Hepatocyte (in vitro differentiated cells): Measurements from ENCODE around the gene WDR59. TPM values are rescaled to one million over a fixed set of nuclear protein-coding genes. Genes with fewer than 3 reads are reported as not detected.

Experiments used
- DNase-seq: peaks from one replicate; pipeline ENCODE4 v3.0.0-alpha.2; 2016; ENCODE audit warnings: low spot score
- H2AFZ ChIP-seq: fragments of 200-600 bp; sonication (generic); 2 replicates; pipeline ENCODE4 v1.6.0; 2016; ENCODE audit warnings: antibody characterized with exemption, mild to moderate bottlenecking
- H3K27ac ChIP-seq: fragments of 200-600 bp; sonication (generic); 2 replicates; pipeline ENCODE4 v1.5.1; 2016; ENCODE audit warnings: mild to moderate bottlenecking
- H3K27me3 ChIP-seq: fragments of 200-600 bp; sonication (generic); 2 replicates; pipeline ENCODE4 v1.6.1; 2016
- H3K36me3 ChIP-seq: fragments of 200-600 bp; sonication (generic); replicated peaks from 2 replicates; pipeline ENCODE4 v1.5.1; 2016; ENCODE audit warnings: low read depth; ENCODE audit not compliant: insufficient read depth
- H3K4me1 ChIP-seq: fragments of 200-600 bp; sonication (generic); 2 replicates; pipeline ENCODE4 v1.5.1; 2016; ENCODE audit warnings: mild to moderate bottlenecking, moderate library complexity; ENCODE audit not compliant: insufficient read depth
- H3K4me2 ChIP-seq: fragments of 200-600 bp; sonication (generic); 2 replicates; pipeline ENCODE4 v1.6.0; 2016
- H3K4me3 ChIP-seq: fragments of 200-600 bp; sonication (generic); 2 replicates; pipeline ENCODE4 v1.5.1; 2016; ENCODE audit warnings: mild to moderate bottlenecking
- H3K79me2 ChIP-seq: fragments of 200-600 bp; sonication (generic); 2 replicates; pipeline ENCODE4 v1.6.0; 2017; ENCODE audit warnings: mild to moderate bottlenecking
- H3K9me2 ChIP-seq: fragments of 200-600 bp; sonication (generic); replicated peaks from 2 replicates; pipeline ENCODE4 v1.6.0; 2017; ENCODE audit warnings: mild to moderate bottlenecking; ENCODE audit not compliant: insufficient read depth
- H3K9me3 ChIP-seq: fragments of 200-600 bp; sonication (generic); 2 replicates; pipeline ENCODE4 v1.5.1; 2016; ENCODE audit warnings: low read depth, mild to moderate bottlenecking
- H4K20me1 ChIP-seq: fragments of 200-600 bp; sonication (generic); 2 replicates; pipeline ENCODE4 v1.6.0; 2016; ENCODE audit warnings: mild to moderate bottlenecking; ENCODE audit not compliant: insufficient read depth, poor library complexity, severe bottlenecking
- CTCF ChIP-seq: fragments of 200-600 bp; sonication (generic); IDR thresholded peaks from 2 replicates; pipeline ENCODE4 v1.5.1; 2016; ENCODE audit warnings: antibody characterized with exemption, mild to moderate bottlenecking; ENCODE audit not compliant: poor library complexity
- EZH2 ChIP-seq: fragments of 200-600 bp; sonication (generic); IDR thresholded peaks from 2 replicates; pipeline ENCODE4 v1.6.1; 2016; ENCODE audit warnings: antibody characterized with exemption, mild to moderate bottlenecking, borderline replicate concordance
- EZH2phosphoT487 ChIP-seq: fragments of 200-600 bp; sonication (generic); IDR thresholded peaks from one replicate; pipeline ENCODE4 v1.6.1; 2018; ENCODE audit warnings: antibody characterized with exemption, mild to moderate bottlenecking, low read depth, moderate library complexity; ENCODE audit not compliant: unreplicated experiment, severe bottlenecking
- WGBS: methylation state at CpG from one replicate; pipeline ENCODE4 v1.1.6; 2016; ENCODE audit warnings: low lambda C conversion rate; ENCODE audit errors: missing lambda C conversion rate; 5-methylcytosine and 5-hydroxymethylcytosine counted together
- polyA plus RNA-seq: library from polyadenylated mRNA; unstranded; fragments of >200 nt; fragmentation: Nextera tagmentation; extraction: Ambion mirVana; gene quantifications from 2 replicates; pipeline ENCODE4 v1.2.1, GENCODE V29; 2016
- total RNA-seq: library from RNA; depleted of rRNA; stranded (reverse); fragments of >200 nt; gene quantifications from 2 replicates; pipeline ENCODE4 v1.2.3, GENCODE V29; 2014

The WDR59 gene
- total and polyA plus RNA-seq, 2 experiments from 2014 or later = 32.8 to 35.7 TPM

DNA sequence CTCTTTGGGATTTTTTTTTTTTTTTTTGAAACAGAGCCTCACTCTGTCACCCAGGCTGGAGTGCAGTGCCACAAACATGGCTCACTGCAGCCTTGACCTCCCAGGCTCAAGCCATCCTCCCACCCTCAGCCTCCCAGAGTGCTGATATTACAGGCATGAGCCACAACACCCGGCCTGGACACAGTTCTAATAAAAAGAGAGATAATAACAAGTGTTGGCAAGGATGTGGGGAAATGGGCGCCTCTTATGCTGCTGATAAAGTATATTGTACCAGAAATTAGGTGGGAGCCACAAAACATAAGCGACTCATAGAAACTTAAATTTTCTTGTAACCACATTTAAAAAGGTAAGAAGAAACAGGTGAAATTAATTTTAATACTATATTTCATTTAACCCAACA, 159.9 kb downstream of the WDR59 start:
- Histone ChIP-seq H3K9me3 (no peaks in the 10 kb centered on the region), H3K4me2 (no peak overlapping the region), H3K4me1 (no peaks in the 10 kb centered on the region), H3K9me2 (no peaks in the 10 kb centered on the region), H3K4me3 (no peak overlapping the region), H4K20me1 (no peaks in the 10 kb centered on the region), H3K79me2 (no peaks in the 10 kb centered on the region), H3K27ac (no peak overlapping the region), H3K27me3 (no peaks in the 10 kb centered on the region), H3K36me3 (no peaks in the 10 kb centered on the region), H2AFZ (no peak overlapping the region)
- TF ChIP-seq CTCF = no peak
- no peak for TF ChIP-seq EZH2phosphoT487
- no peak for TF ChIP-seq EZH2
- no peak for DNase-seq
- 86% methylated on average over 3 of the region's 3 CpGs for WGBS

Other genes with a start within 250 kb of the WDR59 start
- gene FA2H, start 210.3 kb downstream of the WDR59 start, total RNA-seq = 1.6 and 2.1 TPM in 2 replicates
- 5.9 and 7.8 TPM in 2 replicates for gene FA2H, start 210.3 kb downstream of the WDR59 start, polyA plus RNA-seq
- 23.0 and 26.0 TPM in 2 replicates for gene ZNRF1, start 13.9 kb upstream of the WDR59 start, total RNA-seq
- 46.5 and 47.8 TPM in 2 replicates for gene ZNRF1, start 13.9 kb upstream of the WDR59 start, polyA plus RNA-seq
- gene LDHD, start 131.7 kb upstream of the WDR59 start, total RNA-seq = 12.7 and 13.9 TPM in 2 replicates
- gene LDHD, start 131.7 kb upstream of the WDR59 start, polyA plus RNA-seq = 10.8 and 21.9 TPM in 2 replicates
- gene ZFP1, start 163.4 kb upstream of the WDR59 start, total RNA-seq = 14.4 and 18.0 TPM in 2 replicates
- 5.0 and 9.4 TPM in 2 replicates for gene ZFP1, start 163.4 kb upstream of the WDR59 start, polyA plus RNA-seq
- not detected in 2 replicates for gene CTRB2, start 222.0 kb upstream of the WDR59 start, total RNA-seq
- gene CTRB2, start 222.0 kb upstream of the WDR59 start, polyA plus RNA-seq = 0.44 TPM in 1 of 2 replicates, not detected in the other
- gene CTRB1, start 233.9 kb upstream of the WDR59 start, total RNA-seq = not detected in 2 replicates
- 0.21 and 0.26 TPM in 2 replicates for gene CTRB1, start 233.9 kb upstream of the WDR59 start, polyA plus RNA-seq